Peyer's patch (tissue), 4 donors: ENCODE data around the gene C20orf141. TPM values are rescaled to one million over a fixed set of nuclear protein-coding genes. Genes with fewer than 3 reads are reported as not detected.

Source experiments
- DNase-seq, 3 donors: peaks; one replicate each; pipeline ENCODE4 v3.0.0-alpha.2; 2017 to 2019
- H3K27ac ChIP-seq, 4 donors: fragments of 200-600 bp; sonication (generic); one replicate each; pipeline ENCODE4 v1.5.1; 2016 to 2019
- H3K27me3 ChIP-seq, 2 donors: fragments of 200-600 bp; sonication (generic); one replicate each; pipeline ENCODE4 v1.5.1; 2019
- H3K36me3 ChIP-seq, 3 donors: fragments of 200-600 bp; sonication (generic); one replicate each; pipeline ENCODE4 v1.5.1; 2016 to 2019
- H3K4me1 ChIP-seq, 4 donors: fragments of 200-600 bp; sonication (generic); one replicate each; pipeline ENCODE4 v1.5.1; 2016 to 2019
- H3K4me3 ChIP-seq, 4 donors: fragments of 200-600 bp; sonication (generic); 1 replicate in 3 of 4; 2 replicates in 1 of 4; pipeline ENCODE4 v1.5.1; 2016 to 2019; ENCODE audit warnings: mild to moderate bottlenecking in 1 of 4
- H3K9me3 ChIP-seq, 4 donors: fragments of 200-600 bp; sonication (generic); one replicate each; pipeline ENCODE4 v1.5.1; 2016 to 2019; ENCODE audit warnings: mild to moderate bottlenecking in 1 of 4
- CTCF ChIP-seq, 6 experiments: fragments of 450-650 bp in 4 of 6; fragments of 200-600 bp in 2 of 6; sonication (generic) in 1 of 6; IDR thresholded peaks; one replicate each; pipeline ENCODE4 v1.5.1; 2017 to 2019; ENCODE audit warnings: antibody characterized with exemption in 6 of 6, mild to moderate bottlenecking in 3 of 6, moderate library complexity in 1 of 6
- POLR2A ChIP-seq, 2 donors: fragments of 450-650 bp; IDR thresholded peaks; one replicate each; pipeline ENCODE4 v1.5.1; 2017; ENCODE audit warnings: antibody characterized with exemption in 2 of 2, mild to moderate bottlenecking in 2 of 2, moderate library complexity in 2 of 2
- total RNA-seq, 4 donors: library from RNA; depleted of rRNA; stranded (reverse); fragments of >200 nt; gene quantifications; one replicate each; pipeline ENCODE4 v1.1.0, GENCODE V29; 2016

Gene C20orf141
- total RNA-seq, 4 donors from 2014 or later = not detected

GRCh38 chr20:2833761-2834160 lies 19.0 kb downstream of the C20orf141 start:
- no peak overlapping the region for H3K27ac ChIP-seq
- no peaks in the 10 kb centered on the region for H3K27me3 ChIP-seq
- H3K36me3 ChIP-seq = no peaks in the 10 kb centered on the region
- H3K9me3 ChIP-seq = no peaks in the 10 kb centered on the region
- H3K4me3 ChIP-seq = no peak overlapping the region
- no peak for DNase-seq
- TF ChIP-seq POLR2A (IDR thresholded peaks at IDR 0.05) = no peak
- no peak for TF ChIP-seq CTCF (IDR thresholded peaks at IDR 0.05)
- no peaks in the 10 kb centered on the region for H3K4me1 ChIP-seq

- no peak for TF ChIP-seq POLR2A (IDR thresholded peaks at IDR 0.05)
- no peak for TF ChIP-seq CTCF (IDR thresholded peaks at IDR 0.05)
- peaks cover 0 to 5% (median under 1%) of the 10 kb centered on the region in 4 donors for H3K4me1 ChIP-seq
- H3K27ac ChIP-seq = no peak overlapping the region
- no peaks in the 10 kb centered on the region for H3K27me3 ChIP-seq
- no peaks in the 10 kb centered on the region for H3K9me3 ChIP-seq
- H3K4me3 ChIP-seq = no peak overlapping the region
- no peak for DNase-seq
- no peaks in the 10 kb centered on the region for H3K36me3 ChIP-seq
These were observed 19.8 kb downstream of the C20orf141 start for GRCh38 chr20:2834401-2835110.

GRCh38 chr20:2835331-2835796 lies 20.6 kb downstream of the C20orf141 start:
- no peaks in the 10 kb centered on the region for H3K27me3 ChIP-seq
- TF ChIP-seq CTCF (IDR thresholded peaks at IDR 0.05) = no peak
- no peak for TF ChIP-seq POLR2A (IDR thresholded peaks at IDR 0.05)
- no peak overlapping the region for H3K4me3 ChIP-seq
- no peaks in the 10 kb centered on the region for H3K36me3 ChIP-seq
- H3K9me3 ChIP-seq = no peaks in the 10 kb centered on the region
- DNase-seq = no peak
- H3K27ac ChIP-seq = no peak overlapping the region
- peaks cover 0 to 7% (median 6%) of the 10 kb centered on the region in 4 donors for H3K4me1 ChIP-seq

GRCh38 chr20:2836035-2836434 lies 21.2 kb downstream of the C20orf141 start:
- Histone ChIP-seq H3K9me3 (no peaks in the 10 kb centered on the region), H3K4me1 (peaks cover 0 to 7% (median 6%) of the 10 kb centered on the region in 4 donors), H3K4me3 (no peak overlapping the region), H3K27ac (no peak overlapping the region), H3K36me3 (no peaks in the 10 kb centered on the region), H3K27me3 (no peaks in the 10 kb centered on the region)
- DNase-seq = no peak
- TF ChIP-seq CTCF (IDR thresholded peaks at IDR 0.05) (no peak), POLR2A (IDR thresholded peaks at IDR 0.05) (no peak)

- no peak for TF ChIP-seq POLR2A (IDR thresholded peaks at IDR 0.05)
- no peak for TF ChIP-seq CTCF (IDR thresholded peaks at IDR 0.05)
- H3K27ac ChIP-seq = no peak overlapping the region
- H3K9me3 ChIP-seq = no peaks in the 10 kb centered on the region
- peaks cover 0 to 14% (median 7%) of the 10 kb centered on the region in 4 donors for H3K4me1 ChIP-seq
- H3K36me3 ChIP-seq = no peaks in the 10 kb centered on the region
- no peaks in the 10 kb centered on the region for H3K27me3 ChIP-seq
- no peak overlapping the region for H3K4me3 ChIP-seq
- no peak for DNase-seq
These were observed 22.6 kb downstream of the C20orf141 start for GRCh38 chr20:2837221-2837960.
